Measurements from ENCODE around the gene TIMMDC1.

TIMMDC1 gene

DNA sequence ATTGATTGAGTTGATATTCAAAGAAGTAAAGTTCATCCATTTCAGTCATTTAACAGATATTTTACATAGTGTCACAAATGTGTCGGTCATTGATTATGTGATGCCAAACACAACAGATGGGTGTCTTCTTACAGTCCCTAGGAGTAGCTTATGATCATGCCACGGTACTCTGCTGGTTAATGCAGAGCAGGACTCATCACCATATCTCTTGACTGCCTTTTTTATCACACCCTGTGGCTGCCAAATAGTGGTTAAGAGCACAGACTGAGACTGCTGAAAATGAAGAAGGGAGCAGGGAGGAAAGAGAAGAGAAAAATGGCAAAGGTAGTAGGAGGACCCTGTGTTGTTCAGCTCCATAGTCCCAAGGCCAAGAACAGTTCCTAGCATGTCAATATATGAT lies 12.8 kb upstream of the TIMMDC1 start:
- H3K36me3 ChIP-seq (ENCODE audit: control insufficient read depth in 1 of 2, insufficient read depth in 2 of 2, low read length in 2 of 2), result peaks cover 31 to 43% of the 10 kb centered on the region in 2 donors

DNA sequence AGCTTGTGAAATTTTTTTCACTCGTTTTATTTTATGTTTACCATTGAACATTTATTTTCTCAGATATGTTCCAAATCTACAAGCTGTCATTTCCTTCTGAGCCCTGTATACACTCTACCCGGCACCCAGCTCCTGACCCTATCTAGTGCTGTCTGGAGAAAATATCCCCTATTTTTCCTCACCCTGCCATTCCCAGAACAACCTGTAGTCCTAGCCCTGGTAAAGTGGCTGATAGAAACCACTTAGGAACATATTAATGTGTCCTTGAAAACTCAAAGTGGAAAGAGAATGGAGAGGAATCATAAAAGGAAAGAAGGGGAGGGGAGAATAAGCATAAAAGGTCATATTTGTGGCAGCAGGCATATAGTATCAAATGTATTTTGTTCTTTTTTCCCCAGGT lies 8.2 kb upstream of the TIMMDC1 start:
- H3K36me3 ChIP-seq (ENCODE audit: control insufficient read depth in 1 of 2, insufficient read depth in 2 of 2, low read length in 2 of 2), result peaks cover 22 to 36% of the 10 kb centered on the region in 2 donors
- no peaks in the 10 kb centered on the region for H3K27me3 ChIP-seq (ENCODE audit: low read depth, low read length)
- H3K9me3 ChIP-seq (ENCODE audit: control insufficient read depth in 1 of 2, low read length in 2 of 2), result no peaks in the 10 kb centered on the region
- H3K4me1 ChIP-seq (ENCODE audit: control insufficient read depth in 1 of 2, insufficient read depth in 2 of 2, low read length in 2 of 2), result no peaks in the 10 kb centered on the region
- H3K4me3 ChIP-seq (ENCODE audit: low read depth in 1 of 2, low read length in 2 of 2), result no peak overlapping the region
- no peak overlapping the region for H3K27ac ChIP-seq (ENCODE audit: low read length)

More for the DNA sequence above, 12.8 kb upstream of the TIMMDC1 start:
- Histone ChIP-seq H3K27ac (ENCODE audit: low read length) (no peak overlapping the region), H3K27me3 (ENCODE audit: low read depth, low read length) (no peaks in the 10 kb centered on the region), H3K4me1 (ENCODE audit: control insufficient read depth in 1 of 2, insufficient read depth in 2 of 2, low read length in 2 of 2) (no peaks in the 10 kb centered on the region), H3K4me3 (ENCODE audit: low read depth in 1 of 2, low read length in 2 of 2) (no peak overlapping the region), H3K9me3 (ENCODE audit: control insufficient read depth in 1 of 2, low read length in 2 of 2) (no peaks in the 10 kb centered on the region)

DNA sequence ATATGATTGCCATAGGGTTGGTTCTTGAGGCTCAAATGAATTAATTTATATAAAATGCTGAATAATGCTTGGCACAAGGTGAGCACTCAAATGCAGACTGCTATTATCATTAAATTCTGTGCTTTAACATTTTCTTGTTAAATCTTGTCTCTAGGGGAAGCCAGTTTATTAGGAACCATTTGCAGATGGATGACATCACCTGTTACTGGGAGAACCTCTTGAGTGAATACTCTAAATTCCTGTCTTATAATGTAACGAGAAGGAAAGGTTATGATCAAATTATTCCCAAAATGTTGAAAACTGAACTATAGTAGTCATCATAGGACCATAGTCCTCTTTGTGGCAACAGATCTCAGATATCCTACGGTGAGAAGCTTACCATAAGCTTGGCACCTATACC lies 6.2 kb upstream of the TIMMDC1 start:
- no peaks in the 10 kb centered on the region for H3K4me1 ChIP-seq (ENCODE audit: control insufficient read depth in 1 of 2, insufficient read depth in 2 of 2, low read length in 2 of 2)
- H3K27me3 ChIP-seq (ENCODE audit: low read depth, low read length), result no peaks in the 10 kb centered on the region
- no peaks in the 10 kb centered on the region for H3K9me3 ChIP-seq (ENCODE audit: control insufficient read depth in 1 of 2, low read length in 2 of 2)
- H3K36me3 ChIP-seq (ENCODE audit: control insufficient read depth in 1 of 2, insufficient read depth in 2 of 2, low read length in 2 of 2), result peaks cover 4 to 20% of the 10 kb centered on the region in 2 donors
- H3K27ac ChIP-seq (ENCODE audit: low read length), result no peak overlapping the region
- H3K4me3 ChIP-seq (ENCODE audit: low read depth in 1 of 2, low read length in 2 of 2), result no peak overlapping the region

DNA sequence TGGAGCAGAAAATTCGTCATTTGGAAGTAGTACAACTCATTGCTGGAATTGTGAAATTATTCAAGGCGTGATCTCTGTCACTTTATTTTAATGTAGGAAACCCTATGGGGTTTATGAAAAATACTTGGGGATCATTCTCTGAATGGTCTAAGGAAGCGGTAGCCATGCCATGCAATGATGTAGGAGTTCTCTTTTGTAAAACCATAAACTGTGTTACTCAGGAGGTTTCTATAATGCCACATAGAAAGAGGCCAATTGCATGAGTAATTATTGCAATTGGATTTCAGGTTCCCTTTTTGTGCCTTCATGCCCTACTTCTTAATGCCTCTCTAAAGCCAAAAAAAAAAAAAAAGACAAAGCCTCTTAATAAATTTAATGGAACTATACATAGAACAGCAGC lies 5.5 kb upstream of the TIMMDC1 start:
- Histone ChIP-seq H3K9me3 (ENCODE audit: control insufficient read depth in 1 of 2, low read length in 2 of 2) (no peaks in the 10 kb centered on the region), H3K27me3 (ENCODE audit: low read depth, low read length) (no peaks in the 10 kb centered on the region), H3K27ac (ENCODE audit: low read length) (no peak overlapping the region), H3K4me3 (ENCODE audit: low read depth in 1 of 2, low read length in 2 of 2) (no peak overlapping the region), H3K36me3 (ENCODE audit: control insufficient read depth in 1 of 2, insufficient read depth in 2 of 2, low read length in 2 of 2) (peaks cover 4 to 18% of the 10 kb centered on the region in 2 donors), H3K4me1 (ENCODE audit: control insufficient read depth in 1 of 2, insufficient read depth in 2 of 2, low read length in 2 of 2) (no peaks in the 10 kb centered on the region)

DNA sequence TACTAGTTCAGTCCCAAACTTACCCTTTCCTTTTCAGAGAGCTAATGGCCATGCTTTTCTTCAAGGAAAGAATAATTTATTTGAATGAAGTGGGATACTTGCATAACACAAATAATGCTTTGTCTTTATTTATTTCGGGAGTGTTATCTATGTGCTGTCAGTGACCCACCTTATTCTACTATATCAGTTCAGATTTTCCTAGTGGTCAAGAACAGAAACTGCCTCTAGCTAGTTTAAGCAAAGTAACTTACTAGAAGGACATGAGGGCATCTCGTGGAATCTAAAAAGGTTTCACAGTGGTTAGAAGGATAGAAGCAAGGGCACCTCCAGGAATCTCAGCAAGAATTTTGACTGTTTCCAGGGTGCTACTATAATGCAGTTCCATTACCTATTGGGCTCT lies 3.8 kb upstream of the TIMMDC1 start:
- H3K27me3 ChIP-seq (ENCODE audit: low read depth, low read length), result no peaks in the 10 kb centered on the region
- H3K27ac ChIP-seq (ENCODE audit: low read length), result no peak overlapping the region
- peaks cover 4 to 14% of the 10 kb centered on the region in 2 donors for H3K36me3 ChIP-seq (ENCODE audit: control insufficient read depth in 1 of 2, insufficient read depth in 2 of 2, low read length in 2 of 2)
- H3K9me3 ChIP-seq (ENCODE audit: control insufficient read depth in 1 of 2, low read length in 2 of 2), result no peaks in the 10 kb centered on the region
- H3K4me1 ChIP-seq (ENCODE audit: control insufficient read depth in 1 of 2, insufficient read depth in 2 of 2, low read length in 2 of 2), result peaks cover under 1 to 6% of the 10 kb centered on the region in 2 donors
- no peak overlapping the region for H3K4me3 ChIP-seq (ENCODE audit: low read depth in 1 of 2, low read length in 2 of 2)

DNA sequence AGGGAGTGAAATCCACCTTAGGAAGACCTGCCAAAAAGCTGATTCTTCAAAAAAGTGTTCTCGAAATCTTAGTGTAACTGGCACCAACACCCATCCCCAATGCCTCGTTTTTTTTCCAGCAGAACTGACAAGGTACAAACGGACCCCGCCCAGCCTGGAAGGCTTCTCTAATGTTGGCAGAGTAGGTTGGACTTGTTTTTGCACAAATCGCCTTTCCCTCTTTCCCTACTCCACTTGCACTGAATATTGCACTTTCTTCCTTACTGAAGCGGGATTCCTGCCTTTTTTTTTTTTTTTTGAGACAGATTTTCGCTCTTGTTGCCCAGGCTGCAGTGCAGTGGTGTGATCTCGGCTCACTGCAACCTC lies 544 bp upstream of the TIMMDC1 start:
- H3K36me3 ChIP-seq (ENCODE audit: control insufficient read depth in 1 of 2, insufficient read depth in 2 of 2, low read length in 2 of 2), result peaks cover 0 to 2% of the 10 kb centered on the region in 2 donors
- H3K27me3 ChIP-seq (ENCODE audit: low read depth, low read length), result no peaks in the 10 kb centered on the region
- H3K9me3 ChIP-seq (ENCODE audit: control insufficient read depth in 1 of 2, low read length in 2 of 2), result no peaks in the 10 kb centered on the region
- peak overlapping the region; percentile 94 to 98 for H3K4me3 ChIP-seq (ENCODE audit: low read depth in 1 of 2, low read length in 2 of 2)
- peak overlapping the region; percentile 99 for H3K27ac ChIP-seq (ENCODE audit: low read length)
- peaks cover 12 to 21% of the 10 kb centered on the region in 2 donors for H3K4me1 ChIP-seq (ENCODE audit: control insufficient read depth in 1 of 2, insufficient read depth in 2 of 2, low read length in 2 of 2)

DNA sequence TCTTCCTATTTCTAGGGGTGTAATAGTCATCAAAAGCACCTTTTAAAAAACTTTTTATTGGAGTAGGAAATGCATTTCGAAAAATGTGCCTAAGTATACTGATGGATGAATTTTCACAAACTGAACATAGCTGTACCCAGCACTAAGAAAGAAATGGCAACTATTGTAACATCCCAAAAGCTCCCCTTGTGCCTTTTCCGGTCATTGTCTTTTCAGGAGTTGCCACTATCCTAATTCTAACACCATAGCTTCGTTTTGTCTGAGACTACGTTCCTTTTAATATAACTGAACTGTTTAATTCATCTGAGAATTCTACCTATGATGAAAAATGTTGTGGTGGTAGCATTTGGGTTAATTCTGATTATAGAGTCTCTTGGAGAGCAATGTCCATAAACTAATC lies 1.9 kb downstream of the TIMMDC1 start:
- no peaks in the 10 kb centered on the region for H3K27me3 ChIP-seq (ENCODE audit: low read depth, low read length)
- no peak overlapping the region for H3K27ac ChIP-seq (ENCODE audit: low read length)
- peaks cover 12 to 24% of the 10 kb centered on the region in 2 donors for H3K4me1 ChIP-seq (ENCODE audit: control insufficient read depth in 1 of 2, insufficient read depth in 2 of 2, low read length in 2 of 2)
- H3K9me3 ChIP-seq (ENCODE audit: control insufficient read depth in 1 of 2, low read length in 2 of 2), result no peaks in the 10 kb centered on the region
- peaks cover 9 to 17% of the 10 kb centered on the region in 2 donors for H3K36me3 ChIP-seq (ENCODE audit: control insufficient read depth in 1 of 2, insufficient read depth in 2 of 2, low read length in 2 of 2)
- peak overlapping the region; percentile 32 to 94 for H3K4me3 ChIP-seq (ENCODE audit: low read depth in 1 of 2, low read length in 2 of 2)

DNA sequence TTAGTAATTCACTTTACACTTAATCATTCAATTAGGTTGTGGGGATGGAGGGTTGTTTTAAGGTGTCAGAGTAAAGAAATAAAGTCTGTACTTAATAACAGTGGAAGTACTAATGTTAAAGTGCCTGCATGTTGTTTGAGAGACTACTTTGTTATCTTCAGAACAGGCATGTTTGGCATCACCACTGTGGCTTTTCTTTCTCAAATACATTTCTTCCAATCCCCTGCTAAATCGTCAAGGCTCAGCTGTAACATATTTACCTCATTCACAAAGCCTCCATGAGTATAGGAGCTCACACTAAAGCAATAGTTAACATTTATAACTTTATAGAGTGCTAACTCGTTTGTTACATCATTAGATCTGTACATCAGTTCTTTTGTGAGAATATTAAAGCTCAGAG lies 2.6 kb downstream of the TIMMDC1 start:
- Histone ChIP-seq H3K9me3 (ENCODE audit: control insufficient read depth in 1 of 2, low read length in 2 of 2) (no peaks in the 10 kb centered on the region), H3K4me1 (ENCODE audit: control insufficient read depth in 1 of 2, insufficient read depth in 2 of 2, low read length in 2 of 2) (peaks cover 12 to 24% of the 10 kb centered on the region in 2 donors), H3K27me3 (ENCODE audit: low read depth, low read length) (no peaks in the 10 kb centered on the region), H3K36me3 (ENCODE audit: control insufficient read depth in 1 of 2, insufficient read depth in 2 of 2, low read length in 2 of 2) (peaks cover 9 to 23% of the 10 kb centered on the region in 2 donors), H3K27ac (ENCODE audit: low read length) (no peak overlapping the region), H3K4me3 (ENCODE audit: low read depth in 1 of 2, low read length in 2 of 2) (peak overlapping the region; percentile 32 to 94)

DNA sequence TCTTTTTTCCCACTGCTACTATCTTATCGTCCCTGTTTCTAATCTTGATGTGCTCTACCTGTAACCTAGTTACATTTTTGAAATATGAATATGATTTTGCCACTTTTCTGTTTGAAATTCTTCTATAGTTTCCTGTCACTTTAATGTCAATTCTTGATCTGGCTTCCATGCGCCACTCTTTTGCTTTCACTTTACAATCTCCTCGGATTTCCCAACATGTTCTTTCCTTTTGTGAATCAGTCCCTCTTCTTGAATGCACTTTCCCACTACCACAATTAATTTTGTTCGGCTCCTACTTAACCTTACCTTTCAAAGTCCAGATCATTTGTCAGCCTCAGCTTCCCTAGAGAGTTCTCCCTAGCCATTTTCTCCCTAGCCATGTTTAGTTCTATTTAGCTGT lies 8.3 kb downstream of the TIMMDC1 start:
- Histone ChIP-seq H3K4me1 (ENCODE audit: control insufficient read depth in 1 of 2, insufficient read depth in 2 of 2, low read length in 2 of 2) (peaks cover 0 to 3% of the 10 kb centered on the region in 2 donors), H3K4me3 (ENCODE audit: low read depth in 1 of 2, low read length in 2 of 2) (peak overlapping the region in 1 of 2 donors; percentile 45), H3K36me3 (ENCODE audit: control insufficient read depth in 1 of 2, insufficient read depth in 2 of 2, low read length in 2 of 2) (peaks cover 29 to 40% of the 10 kb centered on the region in 2 donors), H3K27me3 (ENCODE audit: low read depth, low read length) (no peaks in the 10 kb centered on the region), H3K9me3 (ENCODE audit: control insufficient read depth in 1 of 2, low read length in 2 of 2) (no peaks in the 10 kb centered on the region), H3K27ac (ENCODE audit: low read length) (no peak overlapping the region)

DNA sequence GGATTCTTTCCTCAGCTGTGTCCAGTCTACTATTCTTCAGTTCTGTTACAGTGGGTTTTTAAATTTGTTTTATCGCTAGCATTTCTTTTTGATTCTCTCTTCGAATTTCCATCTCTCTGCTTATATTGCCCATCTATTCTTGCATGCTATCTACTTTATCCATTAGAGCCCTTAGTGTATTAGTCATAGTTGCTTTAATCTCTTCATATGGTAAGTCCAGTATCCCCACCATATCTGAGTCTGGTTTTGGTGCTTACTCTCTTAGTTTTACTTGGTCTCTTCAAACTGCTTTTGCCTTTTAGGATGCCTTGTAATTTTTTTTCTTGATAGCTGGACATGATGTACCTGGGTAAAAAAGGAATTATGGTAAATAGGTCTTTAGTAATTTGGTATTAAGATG lies 9.1 kb downstream of the TIMMDC1 start:
- H3K27ac ChIP-seq (ENCODE audit: low read length), result no peak overlapping the region
- no peak overlapping the region for H3K4me3 ChIP-seq (ENCODE audit: low read depth in 1 of 2, low read length in 2 of 2)
- peaks cover 29 to 40% of the 10 kb centered on the region in 2 donors for H3K36me3 ChIP-seq (ENCODE audit: control insufficient read depth in 1 of 2, insufficient read depth in 2 of 2, low read length in 2 of 2)

DNA sequence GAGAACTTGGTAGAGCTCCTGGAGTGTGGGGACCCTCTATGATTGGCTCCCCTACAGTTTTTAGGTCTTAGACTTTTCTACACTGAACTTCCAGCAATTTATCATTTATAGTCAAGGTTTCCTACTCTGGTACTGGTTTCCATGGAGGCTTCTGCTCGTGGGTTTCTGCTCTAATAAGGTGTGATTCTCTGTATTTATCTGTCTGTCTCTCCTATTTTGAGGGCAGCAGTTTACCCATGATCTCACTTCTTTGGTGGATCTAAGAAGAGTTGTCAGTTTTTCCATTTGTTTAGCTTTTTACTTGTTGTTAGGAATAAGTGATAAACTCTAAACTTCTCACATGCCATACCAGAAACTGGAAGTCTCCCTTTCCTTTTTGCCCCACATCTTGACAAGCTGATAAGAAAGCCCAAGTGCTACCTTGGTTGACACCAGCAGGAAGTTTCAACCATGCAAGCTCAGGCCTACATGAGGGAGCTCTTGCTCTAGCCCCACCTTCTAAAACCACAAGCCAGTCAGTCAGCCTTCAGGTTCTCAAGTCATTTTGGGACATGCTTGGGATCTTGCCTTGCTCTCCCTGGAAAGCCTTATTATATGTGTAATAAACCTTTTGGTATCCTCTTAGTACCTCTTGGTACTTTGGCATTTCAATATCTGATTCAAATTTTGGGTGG lies 10.0 kb downstream of the TIMMDC1 start:
- H3K4me3 ChIP-seq (ENCODE audit: low read depth in 1 of 2, low read length in 2 of 2), result no peak overlapping the region
- peaks cover 0 to 3% of the 10 kb centered on the region in 2 donors for H3K4me1 ChIP-seq (ENCODE audit: control insufficient read depth in 1 of 2, insufficient read depth in 2 of 2, low read length in 2 of 2)
- no peak overlapping the region for H3K27ac ChIP-seq (ENCODE audit: low read length)
- no peaks in the 10 kb centered on the region for H3K9me3 ChIP-seq (ENCODE audit: control insufficient read depth in 1 of 2, low read length in 2 of 2)
- no peaks in the 10 kb centered on the region for H3K27me3 ChIP-seq (ENCODE audit: low read depth, low read length)
- peaks cover 34 to 37% of the 10 kb centered on the region in 2 donors for H3K36me3 ChIP-seq (ENCODE audit: control insufficient read depth in 1 of 2, insufficient read depth in 2 of 2, low read length in 2 of 2)

More for the DNA sequence above, 9.1 kb downstream of the TIMMDC1 start:
- H3K4me1 ChIP-seq (ENCODE audit: control insufficient read depth in 1 of 2, insufficient read depth in 2 of 2, low read length in 2 of 2), result peaks cover 0 to 3% of the 10 kb centered on the region in 2 donors
- no peaks in the 10 kb centered on the region for H3K9me3 ChIP-seq (ENCODE audit: control insufficient read depth in 1 of 2, low read length in 2 of 2)
- no peaks in the 10 kb centered on the region for H3K27me3 ChIP-seq (ENCODE audit: low read depth, low read length)

DNA sequence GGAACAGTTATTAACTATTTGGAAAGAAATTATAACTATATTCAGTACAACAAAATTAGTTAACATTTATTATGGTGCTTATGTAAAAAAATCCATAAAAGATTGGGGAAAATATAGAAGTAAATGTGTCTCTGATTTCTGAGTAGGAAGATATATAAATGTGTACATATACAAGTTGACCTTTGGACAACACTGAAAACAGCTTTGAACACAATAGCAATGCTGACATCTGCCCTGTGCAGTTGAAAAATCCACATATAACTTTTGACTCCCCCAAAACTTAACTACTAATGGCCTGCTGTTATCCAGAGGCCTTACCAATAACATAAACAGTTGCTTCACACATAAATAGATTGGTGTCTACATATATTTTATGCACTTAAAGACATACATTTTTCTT lies 12.3 kb downstream of the TIMMDC1 start:
- H3K27ac ChIP-seq (ENCODE audit: low read length), result no peak overlapping the region
- no peak overlapping the region for H3K4me3 ChIP-seq (ENCODE audit: low read depth in 1 of 2, low read length in 2 of 2)
- no peaks in the 10 kb centered on the region for H3K27me3 ChIP-seq (ENCODE audit: low read depth, low read length)
- H3K4me1 ChIP-seq (ENCODE audit: control insufficient read depth in 1 of 2, insufficient read depth in 2 of 2, low read length in 2 of 2), result no peaks in the 10 kb centered on the region
- no peaks in the 10 kb centered on the region for H3K9me3 ChIP-seq (ENCODE audit: control insufficient read depth in 1 of 2, low read length in 2 of 2)
- peaks cover 33 to 48% of the 10 kb centered on the region in 2 donors for H3K36me3 ChIP-seq (ENCODE audit: control insufficient read depth in 1 of 2, insufficient read depth in 2 of 2, low read length in 2 of 2)
